NCI-H446 treated with DMSO at 0.1 percent for 48 hours (cell line): ENCODE results near the gene TTC17.
"Not testable (repeated sequence)": the region's sequence is repeated elsewhere in the genome, so short reads cannot be mapped to it uniquely, and the experiment has no call there.

Experiments
- DNase-seq: peaks from one replicate; lab custom pipeline; 2025; lab: John Stamatoyannopoulos, UW

TTC17 gene

DNA sequence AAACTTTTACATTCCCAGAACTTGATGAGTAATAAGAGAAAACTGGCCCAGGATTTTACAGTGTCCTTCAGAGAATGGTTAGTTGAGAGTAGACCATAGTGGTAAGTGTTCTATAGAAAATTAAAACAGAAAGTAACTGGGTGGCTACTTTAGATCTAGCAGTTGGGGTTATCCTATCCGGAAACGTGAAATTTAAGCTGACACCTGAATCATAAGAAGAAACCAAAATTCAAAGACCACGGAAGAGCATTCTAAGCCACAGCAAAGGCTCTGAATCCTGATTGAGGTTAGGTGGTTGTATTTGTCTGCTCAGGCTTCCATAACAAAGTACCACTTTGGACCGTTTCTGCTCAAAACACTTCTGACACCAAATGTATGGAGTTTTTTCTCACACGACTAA, 34.0 kb downstream of the TTC17 start:
- no peak for DNase-seq

DNA sequence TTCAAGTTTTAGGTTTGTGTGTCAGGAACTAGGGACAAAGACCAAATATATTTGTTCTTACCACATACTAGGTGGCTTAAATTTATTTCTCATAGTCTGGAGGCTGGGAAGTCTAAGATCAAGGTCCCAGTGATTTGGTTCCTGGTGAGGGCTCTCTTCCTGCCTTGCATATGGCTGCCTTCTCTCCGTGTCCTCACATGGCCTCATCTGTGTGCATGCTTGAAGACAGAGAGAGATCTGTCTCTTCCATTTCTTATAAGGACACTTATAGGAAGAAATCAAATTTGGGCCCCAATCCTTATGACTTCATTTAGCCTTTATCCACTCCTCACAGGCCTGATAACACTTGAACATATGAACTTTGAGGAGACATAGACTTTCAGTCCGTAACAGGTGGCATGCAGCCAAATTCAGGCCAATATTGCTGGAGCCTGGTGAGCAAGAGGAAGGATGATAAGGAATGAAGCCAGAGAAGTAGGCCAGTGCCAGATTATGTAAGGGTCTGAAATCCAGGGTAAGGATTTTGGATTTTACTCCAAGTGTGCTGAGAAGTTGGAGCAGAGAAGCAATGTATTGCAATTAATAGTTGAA, 35.1 kb downstream of the TTC17 start:
- no peak for DNase-seq

DNA sequence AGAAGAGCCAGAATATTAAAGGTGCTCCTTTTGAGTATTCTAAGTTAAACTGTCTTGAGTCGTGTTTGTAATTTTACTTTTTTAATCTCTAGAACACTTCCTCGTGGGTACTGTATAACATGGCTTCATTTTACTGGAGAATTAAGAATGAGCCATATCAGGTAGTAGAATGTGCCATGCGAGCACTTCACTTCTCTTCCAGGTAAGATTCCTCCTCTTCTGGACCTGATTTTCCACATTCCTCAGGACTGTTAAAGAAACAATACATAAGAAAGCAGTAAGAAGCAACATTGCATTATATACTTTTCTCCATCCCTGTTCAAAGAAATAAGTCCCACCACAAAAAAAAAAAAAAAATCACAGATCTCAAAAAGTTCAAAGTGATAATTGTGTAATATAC, 37.9 kb downstream of the TTC17 start:
- no peak for DNase-seq

- no peak for DNase-seq
Measured at GRCh38 chr11:43397251-43397650, 38.5 kb downstream of the TTC17 start.

- no peak for DNase-seq
Measured at GRCh38 chr11:43399983-43400630, 41.4 kb downstream of the TTC17 start.

DNA sequence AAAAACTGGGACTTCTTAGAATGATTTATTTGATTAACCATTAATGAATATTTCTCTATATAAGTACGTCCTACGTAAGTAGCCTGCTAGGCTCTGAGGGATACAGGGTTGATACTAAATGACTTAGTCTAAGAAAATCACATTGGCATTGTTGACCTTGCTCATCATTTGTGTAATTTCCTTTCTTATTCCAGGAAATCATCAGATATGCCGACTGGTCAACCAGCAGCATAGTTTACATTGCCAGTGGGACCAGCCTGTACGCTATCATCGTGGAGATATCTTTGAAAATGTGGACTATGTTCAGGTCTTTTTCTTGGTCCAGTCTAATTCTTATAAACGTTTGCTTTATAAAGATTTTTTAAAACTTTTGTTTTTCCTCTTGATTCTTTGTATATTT, 42.5 kb downstream of the TTC17 start:
- no peak for DNase-seq

DNA sequence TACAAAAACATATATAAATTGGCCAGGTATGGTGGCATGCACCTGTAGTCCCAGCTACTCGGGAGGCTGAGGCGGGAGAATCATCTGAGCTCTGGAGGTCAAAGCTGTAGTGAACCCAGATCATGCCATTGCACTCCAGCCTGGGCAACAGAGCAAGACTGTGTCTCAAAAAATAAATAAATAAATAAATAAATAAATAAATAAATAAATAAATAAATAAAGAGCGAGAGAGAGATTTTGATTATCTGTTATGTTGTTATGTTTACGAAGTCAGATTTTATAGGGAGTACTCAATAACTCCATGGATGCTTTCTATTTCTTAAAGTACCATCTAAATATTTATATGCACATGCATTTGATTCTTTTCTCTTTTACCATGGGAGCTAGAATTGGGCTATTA, 43.1 kb downstream of the TTC17 start:
- DNase-seq, result not testable (repeated sequence)

GRCh38 chr11:43403357-43404231, 44.9 kb downstream of the TTC17 start:
- DNase-seq, result no peak

GRCh38 chr11:43404406-43404805, 45.7 kb downstream of the TTC17 start:
- DNase-seq, result no peak

DNA sequence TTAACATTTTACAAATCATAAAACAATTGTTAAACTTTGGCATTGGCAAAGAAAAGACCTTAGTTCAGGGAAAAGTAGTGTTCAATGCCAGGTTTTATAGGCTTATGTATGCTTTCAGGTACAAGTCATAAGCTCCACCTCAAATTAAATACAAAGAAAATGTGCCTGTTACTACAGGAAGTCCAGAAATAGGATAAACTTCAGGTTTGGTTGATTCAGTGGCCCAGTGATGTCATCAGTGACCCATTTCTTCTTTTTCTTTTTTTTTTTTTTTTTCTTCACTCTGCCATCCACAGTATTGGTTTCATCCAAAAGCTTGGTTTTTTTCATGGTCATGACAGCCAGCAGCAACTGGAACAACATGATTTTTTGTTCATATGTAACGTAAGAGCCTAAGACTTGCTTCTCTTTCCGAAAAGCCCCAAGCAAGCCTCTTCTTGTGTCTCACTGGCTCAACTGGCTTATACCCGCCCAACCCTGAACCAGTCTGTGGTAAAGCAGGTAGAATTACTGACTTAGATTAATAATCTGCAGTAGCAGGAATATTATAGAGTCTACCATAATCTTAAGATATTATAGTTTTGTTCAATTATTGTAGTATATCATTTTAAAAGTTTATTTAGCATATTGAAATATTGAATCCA, 46.2 kb downstream of the TTC17 start:
- DNase-seq, result no peak

- no peak for DNase-seq
Measured at GRCh38 chr11:43408277-43408676, 49.6 kb downstream of the TTC17 start.

DNA sequence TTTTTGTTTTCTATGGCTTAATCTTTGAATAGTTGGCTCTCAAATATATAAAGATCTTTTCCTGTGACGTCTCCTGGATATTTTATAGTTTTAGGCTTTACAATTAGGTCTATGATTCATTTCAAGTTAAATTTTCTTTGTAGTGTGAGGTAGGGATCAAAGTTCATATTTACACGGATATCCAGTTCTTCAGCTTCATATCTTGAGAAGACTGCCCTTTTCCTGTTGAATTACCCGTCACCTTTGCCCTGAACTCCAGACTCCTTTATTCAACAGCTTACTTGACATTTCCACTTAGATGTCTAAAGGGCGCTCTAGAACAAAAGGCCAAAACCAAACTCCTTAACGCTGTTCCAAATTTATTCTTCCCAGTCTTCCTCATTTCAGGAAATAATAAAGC, 51.7 kb downstream of the TTC17 start:
- no peak for DNase-seq

- DNase-seq, result no peak
Measured at GRCh38 chr11:43418197-43418596, 59.5 kb downstream of the TTC17 start.

DNA sequence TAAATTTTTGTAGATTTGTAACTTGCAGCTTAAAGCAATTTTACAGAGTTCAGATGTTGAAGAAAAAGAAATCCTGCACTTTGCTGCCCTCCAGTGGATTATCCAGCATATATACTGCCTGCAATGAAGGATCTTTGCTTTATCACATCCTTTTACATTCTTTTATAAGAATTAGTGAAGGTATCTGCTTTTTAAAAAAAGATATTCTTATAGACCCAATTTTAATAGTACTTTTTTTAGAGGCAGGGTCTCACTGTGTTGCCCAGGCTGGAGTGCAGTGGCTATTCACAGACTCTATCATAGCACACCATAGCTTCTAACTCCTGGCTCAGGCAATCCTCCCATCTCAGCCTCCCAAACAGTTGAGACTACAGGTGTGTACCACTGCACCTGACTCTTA, 60.7 kb downstream of the TTC17 start:
- no peak for DNase-seq

- no peak for DNase-seq
Measured at GRCh38 chr11:43427971-43428370, 69.3 kb downstream of the TTC17 start.

DNA sequence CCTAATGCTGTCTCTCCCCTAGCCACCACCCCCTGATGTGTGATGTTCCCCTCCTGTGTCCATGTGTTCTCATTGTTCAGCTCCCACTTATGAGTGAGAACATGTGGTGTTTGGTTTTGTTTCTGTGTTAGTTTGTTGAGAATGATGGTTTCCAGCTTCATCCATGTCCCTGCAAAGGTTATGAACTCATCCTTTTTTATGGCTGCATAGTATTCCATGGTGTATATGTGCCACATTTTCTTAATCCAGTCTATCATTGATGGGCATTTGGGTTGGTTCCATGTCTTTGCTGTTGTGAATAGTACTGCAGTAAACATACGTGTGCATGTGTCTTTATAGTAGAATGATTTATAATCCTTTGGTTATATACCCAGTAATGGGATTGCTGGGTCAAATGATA, 72.2 kb downstream of the TTC17 start:
- not testable (repeated sequence) for DNase-seq

GRCh38 chr11:43434893-43435292, 76.2 kb downstream of the TTC17 start:
- DNase-seq, result no peak

DNA sequence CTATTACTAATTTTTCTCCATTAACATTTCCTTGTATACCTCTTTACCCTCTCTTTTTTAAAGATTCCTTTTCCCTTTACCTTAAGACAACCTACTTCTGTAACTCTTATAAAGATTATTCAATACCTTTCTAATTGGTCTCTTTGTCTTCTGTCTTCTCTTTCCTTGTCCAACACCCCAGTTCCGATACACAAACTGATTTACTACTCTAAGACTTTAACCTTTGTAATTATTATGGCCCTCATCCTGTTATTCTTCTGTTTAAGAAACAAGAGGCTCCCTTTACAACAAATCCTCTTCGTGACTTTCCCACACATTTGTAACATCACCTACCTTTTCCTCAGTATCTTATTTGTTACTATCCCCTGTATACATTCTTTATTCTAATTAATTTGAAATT, 81.8 kb downstream of the TTC17 start:
- DNase-seq, result no peak

DNA sequence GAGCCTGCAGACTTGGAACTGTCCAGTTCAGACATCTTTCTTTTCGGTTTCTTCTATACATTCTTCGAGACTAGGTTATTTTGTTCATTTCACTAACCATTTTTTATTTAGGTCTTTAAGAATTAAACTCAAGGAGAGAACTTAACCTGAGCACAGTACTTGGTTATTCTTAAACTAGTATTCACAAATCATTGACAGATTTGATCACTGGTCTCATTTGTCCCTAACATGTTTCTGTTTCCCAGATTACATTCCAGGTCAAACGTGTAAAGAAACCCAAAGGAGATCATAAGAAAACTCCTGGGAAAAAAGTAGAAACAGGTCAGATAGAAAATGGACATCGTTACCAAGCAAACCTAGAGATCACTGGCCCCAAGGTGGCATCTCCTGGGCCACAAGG, 85.1 kb downstream of the TTC17 start:
- no peak for DNase-seq

DNA sequence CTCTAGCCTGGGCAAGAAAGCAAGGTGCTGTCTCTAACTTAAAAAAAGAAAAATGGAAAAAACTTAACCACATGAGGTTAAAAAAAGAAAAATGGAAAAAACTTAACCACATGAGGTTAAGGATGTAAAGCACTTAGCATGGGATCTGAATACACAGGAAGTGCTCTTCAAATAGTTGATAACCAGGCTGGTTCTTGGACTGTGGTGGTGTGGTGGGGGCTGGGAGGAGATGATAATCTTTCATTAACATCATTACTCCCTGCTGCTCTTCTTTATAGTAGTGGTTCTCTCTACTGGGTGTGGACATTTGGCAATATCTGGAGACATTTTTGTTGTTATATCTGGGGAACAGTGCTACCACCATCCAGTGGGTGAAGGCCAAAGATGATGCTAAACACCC, 88.4 kb downstream of the TTC17 start:
- no peak for DNase-seq

DNA sequence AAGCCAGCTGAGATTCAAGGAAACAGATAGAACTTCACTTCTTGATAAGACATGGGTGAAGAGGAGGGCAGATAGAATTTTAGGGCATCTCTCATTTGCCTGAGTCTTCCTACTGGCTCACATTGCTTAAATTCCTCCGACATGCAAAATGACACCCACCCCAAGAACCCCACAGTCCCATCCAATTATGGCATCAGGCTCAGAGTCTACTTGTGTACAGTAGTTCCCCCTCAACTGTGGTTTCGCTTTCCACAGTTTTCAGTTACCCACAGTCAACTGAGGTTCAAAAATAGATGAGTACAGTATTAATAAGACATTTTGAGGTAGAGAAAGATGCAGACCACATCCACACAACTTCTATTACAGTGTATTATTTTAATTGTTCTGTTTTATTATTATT, 99.8 kb downstream of the TTC17 start:
- DNase-seq, result no peak

DNA sequence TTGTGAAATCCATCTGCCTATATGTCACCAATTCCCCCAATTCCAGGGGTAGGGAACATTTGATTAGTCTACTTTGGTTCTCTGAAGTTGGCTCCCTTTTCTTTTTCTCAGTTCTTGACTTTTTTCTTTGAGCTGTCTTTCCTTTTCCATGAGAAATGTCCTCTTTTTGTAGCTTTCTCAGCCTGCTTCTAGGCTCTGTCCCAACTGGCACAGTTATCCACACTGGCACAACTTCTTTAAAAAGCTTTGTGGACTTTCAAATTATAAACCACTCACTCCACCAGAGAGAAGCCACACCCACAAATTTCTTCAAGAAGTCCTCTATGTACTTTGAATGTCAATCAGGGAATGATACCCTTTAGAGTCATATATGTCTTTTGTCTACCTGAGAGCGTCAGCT, 100.5 kb downstream of the TTC17 start:
- no peak for DNase-seq

DNA sequence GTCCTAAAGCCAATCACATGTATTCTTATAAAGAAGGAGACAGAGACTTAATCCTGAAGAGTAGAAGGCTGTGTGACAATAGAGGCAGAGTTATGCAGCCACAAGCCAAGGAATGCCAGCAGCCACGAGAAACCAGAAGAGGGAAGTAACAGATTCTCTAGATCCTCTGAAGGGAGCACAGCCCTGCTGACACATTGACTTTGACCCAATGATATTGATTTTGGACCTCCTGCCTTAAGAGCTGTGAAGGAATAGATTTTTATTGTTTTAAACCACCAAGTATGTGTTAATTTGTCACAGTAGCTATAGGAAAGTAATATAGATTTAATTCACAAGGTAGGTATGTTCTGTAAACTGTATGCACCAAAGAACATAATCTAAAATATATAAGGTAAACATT, 103.6 kb downstream of the TTC17 start:
- DNase-seq, result no peak
